Adrenal gland (tissue), 12 donors: ENCODE measurements around the gene PIP4K2C. TPM values are rescaled to one million over a fixed set of nuclear protein-coding genes. Genes with fewer than 3 reads are reported as not detected.
"Not testable (repeated sequence)": the region's sequence is repeated elsewhere in the genome, so short reads cannot be mapped to it uniquely, and the experiment has no call there.

Experiments
- DNase-seq, 7 donors: peaks; one replicate each; pipeline ENCODE4 v3.0.0-alpha.2; 2019 to 2020
- H3K27ac ChIP-seq, 5 donors: fragments of 200-600 bp; sonication (generic) in 4 of 5; 1 replicate in 3 of 5; 2 replicates in 2 of 5; pipeline versions ENCODE4 v1.5.1 to v1.8.0; 2016 to 2020; ENCODE audit warnings: mild to moderate bottlenecking in 1 of 5
- H3K27me3 ChIP-seq: fragments of 200-600 bp; 2 replicates; pipeline ENCODE4 v1.8.0; 2021
- H3K36me3 ChIP-seq, 2 donors: fragments of 200-600 bp; replicated peaks in 1 of 2; 1 replicate in 1 of 2; 2 replicates in 1 of 2; pipeline versions ENCODE4 v1.5.1 to v1.8.0; 2018 to 2022
- H3K4me1 ChIP-seq, 2 donors: fragments of 200-600 bp; replicated peaks in 1 of 2; 1 replicate in 1 of 2; 2 replicates in 1 of 2; pipeline versions ENCODE4 v1.5.1 to v1.8.0; 2018 to 2021
- H3K4me3 ChIP-seq, 4 donors: fragments of 200-600 bp; sonication (generic) in 3 of 4; one replicate each; pipeline ENCODE4 v1.5.1; 2016 to 2018
- H3K9me3 ChIP-seq, 3 donors: fragments of 200-600 bp; sonication (generic) in 1 of 3; replicated peaks in 1 of 3; 1 replicate in 2 of 3; 2 replicates in 1 of 3; pipeline versions ENCODE4 v1.5.1 to v1.8.0; 2016 to 2021
- POLR2A ChIP-seq, 2 donors: fragments of 450-650 bp; IDR thresholded peaks; one replicate each; pipeline ENCODE4 v1.6.1; 2017; ENCODE audit warnings: antibody characterized with exemption in 2 of 2, mild to moderate bottlenecking in 2 of 2, moderate library complexity in 1 of 2
- WGBS, 4 donors: extraction: QIAGEN DNeasy Blood & Tissue Kit in 2 of 4; methylation state at CpG; one replicate each; pipeline versions ENCODE4 v1.1.5 to v1.1.7; 2013 to 2017; 5-methylcytosine and 5-hydroxymethylcytosine counted together
- intact Hi-C, 2 donors: fragments of 100-400 bp; cut with DNase I; formaldehyde crosslinking; loops; one replicate each; pipeline versions ENCODE4 v1.14.1 to v1.15.0; 2022 to 2023
- polyA plus RNA-seq, 3 donors: library from polyadenylated mRNA; stranded (reverse); fragments of 200-250 nt in 2 of 3; fragments of 350-450 nt in 1 of 3; fragmentation: Illumina TruSeq in 1 of 3; extraction: RNeasy Lipid Tissue Mini Kit (QIAGEN cat#74804) in 1 of 3; gene quantifications; one replicate each; pipeline ENCODE4 v1.2.3, GENCODE V29; 2013 to 2014
- total RNA-seq, 9 donors: library from RNA; depleted of rRNA in 4 of 9; stranded (reverse); fragments of >200 nt in 4 of 9; fragments of 120-200 nt in 1 of 9; fragmentation: NEBNext Ultra II Directional in 1 of 9; extraction: Animal tissue kit (Norgen Biotek cat#: 25700) in 1 of 9; gene quantifications; one replicate each; pipeline versions ENCODE4 v1.1.0 to v1.2.4, GENCODE V29; 2013 to 2023
- TF ChIP-seq, protein P1 (sequence below), 6 experiments: fragments of 450-650 bp in 4 of 6; fragments of 200-600 bp in 2 of 6; sonication (generic) in 1 of 6; IDR thresholded peaks; 1 replicate in 5 of 6; 2 replicates in 1 of 6; pipeline versions ENCODE4 v1.5.1 to v1.8.0; 2016 to 2021; ENCODE audit warnings: antibody characterized with exemption in 6 of 6, mild to moderate bottlenecking in 2 of 6, moderate library complexity in 1 of 6
- donor health status: healthy with polysubstance abuse.
- donor health status: Bipolar disorder and iron deficiency.
- donor health status: DM: yes; HTN: yes; CAD: no.
- donor health status: DM: no; HTN: no; CAD: no.
- donor health status: DM: no; HTN: no; CAD: no.
- donor health status: DM: yes; HTN: yes; CAD: no.

Gene PIP4K2C
- total and polyA plus RNA-seq, 12 donors, result 8.1 to 75.9 (median 28.2) TPM

DNA sequence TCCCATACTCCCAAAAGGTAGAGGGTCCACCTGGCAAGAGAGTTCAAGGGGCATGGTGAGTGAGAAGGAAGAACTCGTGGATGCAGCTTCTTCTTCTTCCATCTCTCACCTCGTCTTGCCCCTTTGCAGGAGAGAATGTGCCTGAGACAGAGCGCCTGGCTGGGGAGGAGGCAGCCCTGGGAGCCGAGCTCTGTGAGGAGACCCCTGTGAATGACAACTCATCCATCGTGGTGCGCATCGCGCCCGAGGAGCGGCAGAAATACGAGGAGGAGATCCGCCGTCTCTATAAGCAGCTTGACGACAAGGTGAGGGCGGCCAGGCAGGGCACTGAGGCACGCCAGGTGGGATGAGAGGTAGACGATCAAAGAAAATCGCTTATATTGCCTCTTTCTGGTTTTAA is 21.1 kb upstream of the PIP4K2C start:
- Histone ChIP-seq H3K27me3 (peaks cover 12% of the 10 kb centered on the region), H3K27ac (no peak overlapping the region), H3K4me1 (no peaks in the 10 kb centered on the region), H3K4me3 (no peak overlapping the region), H3K9me3 (no peaks in the 10 kb centered on the region), H3K36me3 (no peaks in the 10 kb centered on the region)
- DNase-seq, result no peak
- intact Hi-C loops, result no loop called here
- no peak for TF ChIP-seq POLR2A (IDR thresholded peaks at IDR 0.05)
- TF ChIP-seq, protein P1, sequence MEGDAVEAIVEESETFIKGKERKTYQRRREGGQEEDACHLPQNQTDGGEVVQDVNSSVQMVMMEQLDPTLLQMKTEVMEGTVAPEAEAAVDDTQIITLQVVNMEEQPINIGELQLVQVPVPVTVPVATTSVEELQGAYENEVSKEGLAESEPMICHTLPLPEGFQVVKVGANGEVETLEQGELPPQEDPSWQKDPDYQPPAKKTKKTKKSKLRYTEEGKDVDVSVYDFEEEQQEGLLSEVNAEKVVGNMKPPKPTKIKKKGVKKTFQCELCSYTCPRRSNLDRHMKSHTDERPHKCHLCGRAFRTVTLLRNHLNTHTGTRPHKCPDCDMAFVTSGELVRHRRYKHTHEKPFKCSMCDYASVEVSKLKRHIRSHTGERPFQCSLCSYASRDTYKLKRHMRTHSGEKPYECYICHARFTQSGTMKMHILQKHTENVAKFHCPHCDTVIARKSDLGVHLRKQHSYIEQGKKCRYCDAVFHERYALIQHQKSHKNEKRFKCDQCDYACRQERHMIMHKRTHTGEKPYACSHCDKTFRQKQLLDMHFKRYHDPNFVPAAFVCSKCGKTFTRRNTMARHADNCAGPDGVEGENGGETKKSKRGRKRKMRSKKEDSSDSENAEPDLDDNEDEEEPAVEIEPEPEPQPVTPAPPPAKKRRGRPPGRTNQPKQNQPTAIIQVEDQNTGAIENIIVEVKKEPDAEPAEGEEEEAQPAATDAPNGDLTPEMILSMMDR (IDR thresholded peaks at IDR 0.05), result no peak
- 74 to 89% (median 83%) methylated on average over 16 to 18 of the region's 18 CpGs for WGBS, 4 donors

DNA sequence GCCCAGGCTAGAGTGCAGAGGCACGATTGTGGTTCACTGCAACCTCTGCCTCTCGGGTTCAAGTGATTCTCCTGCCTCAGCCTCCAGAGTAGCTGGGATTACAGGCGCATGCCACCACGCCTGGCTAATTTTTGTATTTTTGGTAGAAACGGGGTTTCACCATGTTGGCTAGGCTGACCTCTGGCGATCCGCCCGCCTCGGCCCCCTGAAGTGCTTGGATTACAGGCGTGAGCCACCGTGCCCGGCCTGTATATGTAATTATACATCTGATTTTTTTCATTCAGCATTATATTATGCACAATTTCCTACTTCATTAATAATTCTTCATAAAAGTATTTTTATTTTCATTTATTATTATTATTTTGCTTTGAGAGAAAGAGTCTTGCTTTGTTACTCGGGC is 20.6 kb upstream of the PIP4K2C start:
- H3K4me1 ChIP-seq, intact Hi-C loops, DNase-seq, H3K4me3 ChIP-seq, H3K9me3 ChIP-seq, H3K36me3 ChIP-seq, H3K27ac ChIP-seq: not testable (repeated sequence)
- H3K27me3 ChIP-seq, result peaks cover 12% of the 10 kb centered on the region
- 80 to 85% (median 83%) methylated on average over 13 of the region's 13 CpGs for WGBS, 4 donors

DNA sequence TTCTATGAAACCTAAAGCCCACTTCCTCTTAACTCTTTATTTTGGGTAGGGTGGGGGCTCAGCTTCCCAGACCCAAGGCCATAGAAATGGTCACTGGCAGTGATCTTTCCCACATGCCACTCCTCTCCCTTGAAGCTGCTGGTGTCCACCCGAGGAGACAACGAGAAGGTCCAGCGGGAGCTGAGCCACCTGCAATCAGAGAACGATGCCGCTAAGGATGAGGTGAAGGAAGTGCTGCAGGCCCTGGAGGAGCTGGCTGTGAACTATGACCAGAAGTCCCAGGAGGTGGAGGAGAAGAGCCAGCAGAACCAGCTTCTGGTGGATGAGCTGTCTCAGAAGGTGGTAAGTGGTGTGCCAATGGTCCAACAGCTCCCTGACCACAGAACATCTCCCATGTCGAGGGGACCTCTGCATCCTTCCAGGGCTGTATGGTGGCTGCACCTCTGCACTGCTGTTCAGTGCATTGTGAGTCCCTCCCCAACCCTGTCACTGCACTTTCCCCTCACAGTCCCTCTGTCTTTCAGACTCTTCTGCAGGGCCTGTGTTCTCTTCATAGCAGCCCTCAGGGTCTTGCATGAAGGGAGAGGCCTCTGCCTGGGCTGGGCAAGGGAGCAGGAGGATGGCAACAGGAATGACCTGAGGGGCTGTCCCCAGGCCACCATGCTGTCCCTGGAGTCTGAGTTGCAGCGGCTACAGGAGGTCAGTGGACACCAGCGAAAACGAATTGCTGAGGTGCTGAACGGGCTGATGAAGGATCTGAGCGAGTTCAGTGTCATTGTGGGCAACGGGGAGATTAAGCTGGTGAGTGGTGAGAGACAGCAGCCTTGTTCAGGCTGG is 18.8 kb upstream of the PIP4K2C start:
- Histone ChIP-seq H3K36me3 (no peaks in the 10 kb centered on the region), H3K4me3 (no peak overlapping the region), H3K9me3 (no peaks in the 10 kb centered on the region), H3K27ac (no peak overlapping the region), H3K4me1 (no peaks in the 10 kb centered on the region), H3K27me3 (peaks cover 1% of the 10 kb centered on the region)
- TF ChIP-seq, protein P1 (IDR thresholded peaks at IDR 0.05), result no peak
- no peak for TF ChIP-seq POLR2A (IDR thresholded peaks at IDR 0.05)
- WGBS, 4 donors, result 81 to 92% (median 92%) methylated on average over 12 of the region's 12 CpGs
- DNase-seq, result no peak
- intact Hi-C loops, result no loop called here

DNA sequence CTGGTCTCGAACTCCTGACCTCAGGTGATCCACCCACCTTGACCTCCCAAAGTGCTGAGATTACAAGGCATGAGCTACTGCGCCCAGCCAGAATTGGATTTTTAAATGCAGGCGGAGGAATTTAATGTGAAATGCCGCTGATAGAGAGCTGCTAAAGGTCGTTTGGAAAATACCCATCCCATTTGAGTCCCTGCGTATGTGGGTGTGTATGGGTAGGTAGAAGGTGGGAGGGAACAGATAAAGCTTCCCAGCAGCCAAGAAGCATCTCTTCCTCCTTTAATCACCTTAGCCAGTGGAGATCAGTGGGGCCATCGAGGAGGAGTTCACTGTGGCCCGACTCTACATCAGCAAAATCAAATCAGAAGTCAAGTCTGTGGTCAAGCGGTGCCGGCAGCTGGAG is 16.2 kb upstream of the PIP4K2C start:
- no peak overlapping the region for H3K4me3 ChIP-seq
- TF ChIP-seq, protein P1 (IDR thresholded peaks at IDR 0.05), result no peak
- TF ChIP-seq POLR2A (IDR thresholded peaks at IDR 0.05), result no peak
- H3K36me3 ChIP-seq, result no peaks in the 10 kb centered on the region
- H3K27ac ChIP-seq, result no peak overlapping the region
- H3K9me3 ChIP-seq, result no peaks in the 10 kb centered on the region
- no peaks in the 10 kb centered on the region for H3K4me1 ChIP-seq
- no peak for DNase-seq
- 73 to 87% (median 83%) methylated on average over 10 of the region's 10 CpGs for WGBS, 4 donors
- intact Hi-C loops, result no loop called here
- no peaks in the 10 kb centered on the region for H3K27me3 ChIP-seq
